Effector CD8-positive, alpha-beta T cell (primary cell): ENCODE results near the gene ANKRD23.
"Not testable (repeated sequence)": the region's sequence is repeated elsewhere in the genome, so short reads cannot be mapped to it uniquely, and the experiment has no call there.

Experiments
- DNase-seq: peaks from one replicate; lab custom pipeline; 2025; lab: John Stamatoyannopoulos, UW

ANKRD23 gene

GRCh38 chr2:96798733-96799622, 44.8 kb downstream of the ANKRD23 start:
- no peak for DNase-seq

GRCh38 chr2:96797066-96797625, 46.7 kb downstream of the ANKRD23 start:
- no peak for DNase-seq

GRCh38 chr2:96796497-96796896, 47.3 kb downstream of the ANKRD23 start:
- not testable (repeated sequence) for DNase-seq

- DNase-seq: no peak
Measured at GRCh38 chr2:96795076-96795475, 48.7 kb downstream of the ANKRD23 start.

- no peak for DNase-seq
Measured at GRCh38 chr2:96792772-96793749, 50.8 kb downstream of the ANKRD23 start.

- no peak for DNase-seq
Measured at GRCh38 chr2:96789245-96789617, 54.6 kb downstream of the ANKRD23 start.

- DNase-seq: no peak
Measured at GRCh38 chr2:96788442-96789244, 55.2 kb downstream of the ANKRD23 start.
